GM12801 (cell line): ENCODE measurements around the gene SEMA5B.

ENCODE experiments used
- CTCF ChIP-seq: IDR thresholded peaks from one replicate; pipeline ENCODE4 v1.5.1; 2011; ENCODE audit warnings: control low read depth; ENCODE audit not compliant: insufficient read length; ENCODE audit errors: extremely low read depth

SEMA5B gene

GRCh38 chr3:122998206-122998605 is 29.4 kb downstream of the SEMA5B start:
- TF ChIP-seq CTCF: no peak

- TF ChIP-seq CTCF: no peak
Measured at GRCh38 chr3:122996038-122996580, 31.5 kb downstream of the SEMA5B start.

GRCh38 chr3:122994954-122995353 is 32.6 kb downstream of the SEMA5B start:
- no peak for TF ChIP-seq CTCF

GRCh38 chr3:122993124-122993978 is 34.2 kb downstream of the SEMA5B start:
- TF ChIP-seq CTCF: no peak

- no peak for TF ChIP-seq CTCF
Measured at GRCh38 chr3:122992676-122993075, 34.9 kb downstream of the SEMA5B start.

GRCh38 chr3:122992133-122992532 is 35.4 kb downstream of the SEMA5B start:
- no peak for TF ChIP-seq CTCF

- no peak for TF ChIP-seq CTCF
Measured at GRCh38 chr3:122991236-122991985, 36.2 kb downstream of the SEMA5B start.
